Spleen (tissue), 11 donors: ENCODE measurements around the gene LRRC8A. TPM values are rescaled to one million over a fixed set of nuclear protein-coding genes. Genes with fewer than 3 reads are reported as not detected.
"Not testable (repeated sequence)": the region's sequence is repeated elsewhere in the genome, so short reads cannot be mapped to it uniquely, and the experiment has no call there.

ENCODE experiments used
- DNase-seq: peaks from one replicate; pipeline ENCODE4 v3.0.0-alpha.2; 2020
- H3K27ac ChIP-seq, 8 donors: fragments of 200-600 bp; sonication (generic) in 7 of 8; 1 replicate in 4 of 8; 2 replicates in 4 of 8; pipeline versions ENCODE4 v1.5.0 to v1.8.0; 2016 to 2021; ENCODE audit warnings: inconsistent platforms in 4 of 8, mild to moderate bottlenecking in 4 of 8, moderate library complexity in 1 of 8
- H3K27me3 ChIP-seq, 7 donors: fragments of 200-600 bp; sonication (generic) in 6 of 7; replicated peaks in 1 of 7; 1 replicate in 4 of 7; 2 replicates in 3 of 7; pipeline versions ENCODE4 v1.5.0 to v1.8.0; 2016 to 2021; ENCODE audit warnings: inconsistent platforms in 3 of 7, mild to moderate bottlenecking in 1 of 7
- H3K36me3 ChIP-seq, 6 donors: fragments of 200-600 bp; sonication (generic) in 5 of 6; 1 replicate in 4 of 6; 2 replicates in 2 of 6; pipeline versions ENCODE4 v1.5.0 to v1.8.0; 2016 to 2021; ENCODE audit warnings: inconsistent platforms in 2 of 6
- H3K4me1 ChIP-seq, 6 donors: fragments of 200-600 bp; sonication (generic) in 5 of 6; 1 replicate in 3 of 6; 2 replicates in 3 of 6; pipeline versions ENCODE4 v1.5.0 to v1.8.0; 2016 to 2021; ENCODE audit warnings: inconsistent platforms in 3 of 6
- H3K4me3 ChIP-seq, 8 donors: fragments of 200-600 bp; sonication (generic) in 7 of 8; 1 replicate in 4 of 8; 2 replicates in 4 of 8; pipeline versions ENCODE4 v1.5.0 to v1.8.0; 2016 to 2021; ENCODE audit warnings: inconsistent platforms in 4 of 8, mild to moderate bottlenecking in 4 of 8, moderate library complexity in 2 of 8
- H3K9me3 ChIP-seq, 8 donors: fragments of 200-600 bp; sonication (generic) in 7 of 8; 1 replicate in 4 of 8; 2 replicates in 4 of 8; pipeline versions ENCODE4 v1.5.0 to v1.8.0; 2016 to 2021; ENCODE audit warnings: inconsistent platforms in 4 of 8
- CTCF ChIP-seq, 11 experiments: fragments of 200-600 bp in 7 of 11; fragments of 450-650 bp in 4 of 11; sonication (generic) in 4 of 11; IDR thresholded peaks in 8 of 11; conservative IDR thresholded peaks in 3 of 11; 1 replicate in 7 of 11; 2 replicates in 4 of 11; pipeline versions ENCODE4 v1.4.0 to v1.8.0; 2016 to 2021; ENCODE audit warnings: antibody characterized with exemption in 11 of 11, inconsistent platforms in 4 of 11, mild to moderate bottlenecking in 1 of 11
- POLR2A ChIP-seq, 3 donors: fragments of 450-650 bp; IDR thresholded peaks; one replicate each; pipeline ENCODE4 v1.5.1; 2017; ENCODE audit warnings: antibody characterized with exemption in 3 of 3, mild to moderate bottlenecking in 1 of 3
- POLR2AphosphoS5 ChIP-seq, 3 donors: sonication (generic); formaldehyde crosslinking; IDR thresholded peaks; one replicate each; pipeline ENCODE4 v1.5.1; 2017; ENCODE audit warnings: antibody characterized with exemption in 3 of 3
- WGBS, 5 donors: extraction: QIAGEN DNeasy Blood & Tissue Kit in 3 of 5; methylation state at CpG; one replicate each; pipeline versions ENCODE4 v1.1.5 to v1.1.7; 2013 to 2018; 5-methylcytosine and 5-hydroxymethylcytosine counted together
- intact Hi-C: fragments of 100-400 bp; cut with DNase I; formaldehyde crosslinking; loops from one replicate; pipeline ENCODE4 v1.15.0; 2023; ENCODE audit warnings: low total_unique reads
- polyA plus RNA-seq, 3 donors: library from polyadenylated mRNA; stranded (reverse); fragments of 200-250 nt; gene quantifications; one replicate each; pipeline ENCODE4 v1.2.1, GENCODE V29; 2013
- total RNA-seq, 7 donors: library from RNA; depleted of rRNA in 3 of 7; stranded (reverse); fragments of >200 nt in 3 of 7; fragmentation: NEBNext Ultra II Directional in 4 of 7; extraction: Animal tissue kit (Norgen Biotek cat#: 25700) in 4 of 7; gene quantifications; one replicate each; pipeline versions ENCODE4 v1.1.0 to v1.2.1, GENCODE V29; 2016 to 2021
- donor health status: healthy with polysubstance abuse.
- donor health status: DM: no; HTN: no; CAD: no; lungs with moderate emphysema.
- donor health status: DM: no; HTN: no; CAD: no.
- donor health status: Bipolar disorder and iron deficiency.
- donor health status: healthy.
- donor health status: DM: no; HTN: no; CAD: no.
- donor health status: DM: yes; HTN: yes; CAD: no.

LRRC8A gene
- total and polyA plus RNA-seq, 10 donors, result 3.5 to 59.0 (median 28.4) TPM

DNA sequence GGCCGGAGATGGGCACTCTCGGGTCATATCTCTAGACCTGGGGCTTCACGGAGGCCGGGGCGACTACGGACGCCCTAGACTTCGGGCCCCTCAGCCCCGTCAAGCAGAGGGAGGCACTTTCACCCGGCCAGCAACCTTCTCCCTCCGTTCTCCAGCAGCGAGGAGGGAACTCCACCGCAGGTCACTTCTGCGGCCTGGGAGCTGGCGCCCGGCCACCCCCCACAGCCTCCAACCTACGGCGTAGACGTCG lies 65.3 kb downstream of the LRRC8A start:
- TF ChIP-seq CTCF (IDR thresholded peaks at IDR 0.05 in 8 of 11, conservative IDR thresholded peaks at IDR 0.05 in 3 of 11), result no peak
- no peak for TF ChIP-seq POLR2AphosphoS5 (IDR thresholded peaks at IDR 0.05)
- no peak for TF ChIP-seq POLR2A (IDR thresholded peaks at IDR 0.05)
- H3K36me3 ChIP-seq, result peaks cover 0 to 52% (median 7%) of the 10 kb centered on the region in 6 donors
- no peaks in the 10 kb centered on the region for H3K9me3 ChIP-seq
- 0 to 4% (median 0%) methylated on average over 8 to 20 of the region's 20 CpGs for WGBS, 5 donors
- DNase-seq, result no peak
- intact Hi-C loops, result no loop called here
- H3K27me3 ChIP-seq, result no peaks in the 10 kb centered on the region
- H3K27ac ChIP-seq, result peak overlapping the region; percentile 80 to 96 (median 93)
- H3K4me3 ChIP-seq, result peak overlapping the region; percentile 80 to 95 (median 89)
- H3K4me1 ChIP-seq, result peaks cover 13 to 81% (median 48%) of the 10 kb centered on the region in 6 donors

DNA sequence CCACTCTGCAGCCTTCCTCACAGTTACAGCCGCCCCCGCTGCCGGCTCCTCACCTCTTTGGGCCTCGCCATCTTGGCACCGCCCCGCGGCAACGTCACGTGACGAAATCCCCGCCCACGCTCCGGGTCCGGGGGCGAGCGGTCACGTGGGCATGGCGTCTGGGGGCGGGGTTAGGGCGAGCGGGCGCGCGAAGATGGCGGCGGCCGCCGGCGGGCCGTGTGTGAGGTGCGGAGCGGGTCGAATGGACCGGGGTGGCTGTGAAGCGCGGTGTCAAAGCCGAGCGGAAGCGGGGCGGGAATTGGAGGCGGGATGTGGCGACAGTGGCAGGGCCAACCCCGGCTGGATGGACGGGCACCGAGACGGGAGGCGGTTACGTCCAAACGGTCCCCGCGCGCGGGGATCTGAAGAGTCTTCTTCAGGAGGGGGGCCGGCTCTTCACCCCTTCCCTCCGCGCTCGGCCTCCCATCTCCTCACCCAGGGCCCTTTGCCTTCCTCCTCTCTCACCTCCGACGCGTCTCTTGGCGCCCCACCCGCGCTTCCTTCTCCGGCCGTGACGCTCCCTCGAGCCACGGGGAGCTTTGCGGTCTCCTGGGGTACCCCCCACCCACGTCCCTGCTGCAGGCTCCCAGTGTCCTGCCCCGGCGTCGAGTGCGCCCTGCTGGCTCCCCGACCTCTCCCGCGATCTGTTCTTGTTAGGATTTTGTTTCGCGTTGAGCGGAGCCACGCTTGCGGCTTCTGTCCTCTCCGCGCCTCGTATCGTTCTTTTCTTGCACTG lies 65.8 kb downstream of the LRRC8A start, which contains the start of the genes DOLK and NUP188:
Gene DOLK, minus strand, starts transcription at position 77 of the 775 bp plus-strand sequence. CDS start 300 bp downstream, outside the sequence.
Gene NUP188, plus strand, starts transcription at position 173 of the 775 bp plus-strand sequence. Its CDS starts 21 bp downstream, at position 194.
- Histone ChIP-seq H3K4me1 (peaks cover 13 to 77% (median 45%) of the 10 kb centered on the region in 6 donors), H3K36me3 (peaks cover 0 to 57% (median 9%) of the 10 kb centered on the region in 6 donors), H3K9me3 (no peaks in the 10 kb centered on the region), H3K4me3 (peak within 1 kb of the TSS; percentile 80 to 95 (median 89)), H3K27me3 (no peaks in the 10 kb centered on the region), H3K27ac (peak within 1 kb of the TSS; percentile 80 to 96 (median 93))
- WGBS, 5 donors, result 0 to 1% (median 0%) methylated on average over 30 to 86 of the region's 86 CpGs
- intact Hi-C loops, result no loop called here
- peak in 2 of 3 donors; percentile 57 to 69 for TF ChIP-seq POLR2A (IDR thresholded peaks at IDR 0.05)
- peak in 3 of 11 experiments; percentile 8 to 28 (median 12) for TF ChIP-seq CTCF (IDR thresholded peaks at IDR 0.05 in 8 of 11, conservative IDR thresholded peaks at IDR 0.05 in 3 of 11)
- peak; percentile 98 to 99 (median 98) for TF ChIP-seq POLR2AphosphoS5 (IDR thresholded peaks at IDR 0.05)
- peak; percentile 99 for DNase-seq

DNA sequence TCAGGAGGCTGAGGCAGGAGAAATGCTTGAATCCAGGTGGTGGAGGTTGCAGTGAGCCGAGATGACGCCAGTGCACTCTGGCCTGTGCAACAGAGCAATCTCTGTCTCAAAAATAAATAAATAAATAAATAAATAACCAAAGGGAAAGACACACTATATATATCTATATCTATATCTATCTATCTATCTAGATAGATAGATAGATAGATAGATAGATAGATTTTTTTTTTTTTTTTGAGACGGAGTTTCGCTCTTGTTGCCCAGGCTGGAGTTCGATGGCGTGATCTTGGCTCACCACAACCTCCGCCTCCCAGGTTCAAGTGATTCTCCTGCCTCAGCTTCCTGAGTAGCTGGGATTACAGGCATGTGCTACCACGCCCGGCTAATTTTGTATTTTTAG lies 79.5 kb downstream of the LRRC8A start:
- H3K4me1 ChIP-seq, H3K27ac ChIP-seq, H3K4me3 ChIP-seq, intact Hi-C loops, DNase-seq, H3K9me3 ChIP-seq, H3K27me3 ChIP-seq: not testable (repeated sequence)
- H3K36me3 ChIP-seq, result peaks cover 0 to 100% (median 74%) of the 10 kb centered on the region in 6 donors
- WGBS, 5 donors, result 93 to 100% (median 97%) methylated on average over 9 of the region's 9 CpGs

Other genes with a start within 250 kb of the LRRC8A start
- gene DYNC2I2, start 225.3 kb upstream of the LRRC8A start, total RNA-seq, result 10 to 100 TPM; 19.0 to 38.0 (median 25.8) TPM
- 10 to 100 TPM; 40.6 to 61.6 (median 53.8) TPM for gene DYNC2I2, start 225.3 kb upstream of the LRRC8A start, polyA plus RNA-seq
- gene SET, start 192.9 kb upstream of the LRRC8A start, total RNA-seq, result 100 to 1,000 TPM; 140 to 251 (median 216) TPM
- 100 to 1,000 TPM; 127 to 159 (median 158) TPM for gene SET, start 192.9 kb upstream of the LRRC8A start, polyA plus RNA-seq
- gene PKN3, start 179.6 kb upstream of the LRRC8A start, total RNA-seq, result 10 to 100 TPM in 4 of 7 donors, 1 to 10 TPM in 3; 5.6 to 18.5 (median 10.0) TPM
- 10 to 100 TPM in 1 of 3 donors, 1 to 10 TPM in 2; 4.1 to 15.1 (median 9.5) TPM for gene PKN3, start 179.6 kb upstream of the LRRC8A start, polyA plus RNA-seq
- gene ZDHHC12, start 158.0 kb upstream of the LRRC8A start, total RNA-seq, result 10 to 100 TPM; 21.5 to 73.4 (median 24.4) TPM
- gene ZDHHC12, start 158.0 kb upstream of the LRRC8A start, polyA plus RNA-seq, result 10 to 100 TPM; 31.7 to 51.0 (median 41.5) TPM
- 10 to 100 TPM; 27.8 to 65.5 (median 38.0) TPM for gene ZER1, start 110.2 kb upstream of the LRRC8A start, total RNA-seq
- 10 to 100 TPM; 10.5 to 17.1 (median 13.1) TPM for gene ZER1, start 110.2 kb upstream of the LRRC8A start, polyA plus RNA-seq
- 10 to 100 TPM; 19.9 to 34.2 (median 27.7) TPM for gene TBC1D13, start 94.9 kb upstream of the LRRC8A start, total RNA-seq
- gene TBC1D13, start 94.9 kb upstream of the LRRC8A start, polyA plus RNA-seq, result 10 to 100 TPM; 10.8 to 19.6 (median 16.8) TPM
- 10 to 100 TPM in 5 of 7 donors, 1 to 10 TPM in 2; 9.6 to 16.9 (median 12.9) TPM for gene ENDOG, start 63.6 kb upstream of the LRRC8A start, total RNA-seq
- 10 to 100 TPM; 13.3 to 16.2 (median 15.4) TPM for gene ENDOG, start 63.6 kb upstream of the LRRC8A start, polyA plus RNA-seq
- 10 to 100 TPM; 34.9 to 54.3 (median 40.3) TPM for gene SPOUT1, start 52.3 kb upstream of the LRRC8A start, total RNA-seq
- 10 to 100 TPM; 31.9 to 53.5 (median 37.5) TPM for gene SPOUT1, start 52.3 kb upstream of the LRRC8A start, polyA plus RNA-seq
- gene KYAT1, start 183 bp upstream of the LRRC8A start, total RNA-seq, result 1 to 10 TPM; 4.7 to 8.7 (median 6.4) TPM
- gene KYAT1, start 183 bp upstream of the LRRC8A start, polyA plus RNA-seq, result 10 to 100 TPM in 1 of 3 donors, 1 to 10 TPM in 2; 6.6 to 19.9 (median 7.9) TPM
- gene PHYHD1, start 38.8 kb downstream of the LRRC8A start, total RNA-seq, result 10 to 100 TPM in 5 of 7 donors, 1 to 10 TPM in 2; 7.2 to 22.3 (median 10.9) TPM
- gene PHYHD1, start 38.8 kb downstream of the LRRC8A start, polyA plus RNA-seq, result 10 to 100 TPM; 12.0 to 13.2 (median 13.2) TPM
- gene DOLK, start 65.5 kb downstream of the LRRC8A start, total RNA-seq, result 10 to 100 TPM in 5 of 7 donors, 1 to 10 TPM in 2; 8.0 to 16.3 (median 12.6) TPM
- gene DOLK, start 65.5 kb downstream of the LRRC8A start, polyA plus RNA-seq, result 1 to 10 TPM; 5.3 to 8.4 (median 6.5) TPM
- gene NUP188, start 65.6 kb downstream of the LRRC8A start, total RNA-seq, result 10 to 100 TPM; 44.2 to 72.5 (median 58.7) TPM
- 10 to 100 TPM; 11.0 to 16.4 (median 11.1) TPM for gene NUP188, start 65.6 kb downstream of the LRRC8A start, polyA plus RNA-seq
- gene SH3GLB2, start 146.2 kb downstream of the LRRC8A start, total RNA-seq, result 10 to 100 TPM; 69.1 to 87.3 (median 75.9) TPM
- gene SH3GLB2, start 146.2 kb downstream of the LRRC8A start, polyA plus RNA-seq, result 100 to 1,000 TPM in 1 of 3 donors, 10 to 100 TPM in 2; 53.3 to 109 (median 77.8) TPM
- gene MIGA2, start 154.5 kb downstream of the LRRC8A start, total RNA-seq, result 10 to 100 TPM; 22.7 to 47.1 (median 34.4) TPM
- 10 to 100 TPM; 20.2 to 34.5 (median 30.3) TPM for gene MIGA2, start 154.5 kb downstream of the LRRC8A start, polyA plus RNA-seq
- gene DOLPP1, start 199.0 kb downstream of the LRRC8A start, total RNA-seq, result 10 to 100 TPM in 2 of 7 donors, 1 to 10 TPM in 5; 6.0 to 10.1 (median 9.0) TPM
- 1 to 10 TPM; 4.8 to 8.0 (median 5.1) TPM for gene DOLPP1, start 199.0 kb downstream of the LRRC8A start, polyA plus RNA-seq
- 10 to 100 TPM; 14.9 to 32.3 (median 23.9) TPM for gene CRAT, start 228.7 kb downstream of the LRRC8A start, total RNA-seq
- gene CRAT, start 228.7 kb downstream of the LRRC8A start, polyA plus RNA-seq, result 10 to 100 TPM in 1 of 3 donors, 1 to 10 TPM in 2; 5.7 to 11.8 (median 7.1) TPM
- 100 to 1,000 TPM in 3 of 7 donors, 10 to 100 TPM in 4; 71.5 to 107 (median 88.9) TPM for gene PTPA, start 229.3 kb downstream of the LRRC8A start, total RNA-seq
- 100 to 1,000 TPM in 1 of 3 donors, 10 to 100 TPM in 2; 38.8 to 104 (median 65.4) TPM for gene PTPA, start 229.3 kb downstream of the LRRC8A start, polyA plus RNA-seq